ENCODE results near the gene HIVEP3. TPM values are rescaled to one million over a fixed set of nuclear protein-coding genes. Genes with fewer than 3 reads are reported as not detected.

The HIVEP3 gene
- total RNA-seq, 6 experiments from 2014 or later, result 1.4 to 3.9 (median 2.2) TPM

- intact Hi-C loops (cut with DNase I), result no loop called here
- H3K4me3 ChIP-seq, result no peak overlapping the region
- ATAC-seq (no peak), DNase-seq (no peak)
- no peaks in the 10 kb centered on the region for H3K9me3 ChIP-seq
- H3K36me3 ChIP-seq, result no peaks in the 10 kb centered on the region
- H3K4me1 ChIP-seq, result no peaks in the 10 kb centered on the region
- WGBS (ENCODE audit: insufficient coverage, low coverage, low lambda C conversion rate, missing lambda C conversion rate), result 96% methylated on average over 4 of the region's 9 CpGs
- no peak overlapping the region for H3K27ac ChIP-seq
- TF ChIP-seq POLR2A (IDR thresholded peaks at IDR 0.05) (no peak), CTCF (IDR thresholded peaks at IDR 0.05) (no peak)
- H3K27me3 ChIP-seq, result no peaks in the 10 kb centered on the region
Observed at GRCh38 chr1:41752514-41753170, 166.1 kb downstream of the HIVEP3 start.

GRCh38 chr1:41751804-41752513 lies 166.8 kb downstream of the HIVEP3 start:
- H3K36me3 ChIP-seq, result no peaks in the 10 kb centered on the region
- 67% methylated on average over 6 of the region's 9 CpGs for WGBS (ENCODE audit: insufficient coverage, low coverage, low lambda C conversion rate, missing lambda C conversion rate)
- peak; percentile 58 to 78 (median 70) for ATAC-seq
- DNase-seq, result no peak
- no peak overlapping the region for H3K27ac ChIP-seq
- no peaks in the 10 kb centered on the region for H3K27me3 ChIP-seq
- no peaks in the 10 kb centered on the region for H3K4me1 ChIP-seq
- intact Hi-C loops (cut with DNase I), result no loop called here
- H3K4me3 ChIP-seq, result no peak overlapping the region
- no peak for TF ChIP-seq POLR2A (IDR thresholded peaks at IDR 0.05)
- no peak for TF ChIP-seq CTCF (IDR thresholded peaks at IDR 0.05)
- no peaks in the 10 kb centered on the region for H3K9me3 ChIP-seq

- no peak for ATAC-seq
- Histone ChIP-seq H3K27me3 (no peaks in the 10 kb centered on the region), H3K4me1 (no peaks in the 10 kb centered on the region), H3K9me3 (no peaks in the 10 kb centered on the region), H3K4me3 (no peak overlapping the region), H3K27ac (no peak overlapping the region), H3K36me3 (no peaks in the 10 kb centered on the region)
- no peak for DNase-seq
- 65% methylated on average over 9 of the region's 11 CpGs for WGBS (ENCODE audit: insufficient coverage, low coverage, low lambda C conversion rate, missing lambda C conversion rate)
- TF ChIP-seq CTCF (IDR thresholded peaks at IDR 0.05) (no peak), POLR2A (IDR thresholded peaks at IDR 0.05) (no peak)
- intact Hi-C loops (cut with DNase I), result no loop called here
Observed at GRCh38 chr1:41749991-41750745, 168.6 kb downstream of the HIVEP3 start.

- Histone ChIP-seq H3K9me3 (no peaks in the 10 kb centered on the region), H3K4me3 (no peak overlapping the region), H3K27ac (no peak overlapping the region), H3K27me3 (no peaks in the 10 kb centered on the region), H3K36me3 (no peaks in the 10 kb centered on the region), H3K4me1 (no peaks in the 10 kb centered on the region)
- no CpG with 5 or more reads among the region's 2 CpGs for WGBS (ENCODE audit: insufficient coverage, low coverage, low lambda C conversion rate, missing lambda C conversion rate)
- DNase-seq (no peak), ATAC-seq (no peak)
- intact Hi-C loops (cut with DNase I), result no loop called here
- no peak for TF ChIP-seq CTCF (IDR thresholded peaks at IDR 0.05)
- no peak for TF ChIP-seq POLR2A (IDR thresholded peaks at IDR 0.05)
Observed at GRCh38 chr1:41745022-41745421, 173.7 kb downstream of the HIVEP3 start.

Data from right lobe of liver (tissue), 6 donors.